Heart right ventricle (tissue), 16 donors: ENCODE data around the gene CD37. TPM values are rescaled to one million over a fixed set of nuclear protein-coding genes. Genes with fewer than 3 reads are reported as not detected.
A peak's percentile ranks its signal among the peaks of the same experiment; 100 is the strongest.
"Not testable (repeated sequence)": the region's sequence is repeated elsewhere in the genome, so short reads cannot be mapped to it uniquely, and the experiment has no call there.

Experiments
- ATAC-seq, 8 donors: fragments of 200-7000 bp; cut with Tn5 transposase; one replicate each; pipeline ENCODE4 v1.9.1; 2020; ENCODE audit warnings: mild to moderate bottlenecking in 8 of 8, moderate library complexity in 8 of 8, moderate number of reproducible peaks in 1 of 8
- DNase-seq, 2 donors: peaks; one replicate each; pipeline ENCODE4 v3.0.0-alpha.2; 2020
- H3K27ac ChIP-seq, 10 donors: fragments of 200-600 bp; sonication (generic) in 2 of 10; one replicate each; pipeline versions ENCODE4 v1.5.0 to v1.8.0; 2020 to 2022; ENCODE audit warnings: mild to moderate bottlenecking in 3 of 10
- H3K27me3 ChIP-seq, 7 donors: fragments of 200-600 bp; one replicate each; pipeline ENCODE4 v1.8.0; 2021 to 2022; ENCODE audit warnings: mild to moderate bottlenecking in 2 of 7
- H3K36me3 ChIP-seq, 9 donors: fragments of 200-600 bp; sonication (generic) in 1 of 9; one replicate each; pipeline versions ENCODE4 v1.5.0 to v1.8.0; 2020 to 2022; ENCODE audit warnings: mild to moderate bottlenecking in 2 of 9
- H3K4me1 ChIP-seq, 9 donors: fragments of 200-600 bp; sonication (generic) in 1 of 9; one replicate each; pipeline versions ENCODE4 v1.5.0 to v1.8.0; 2020 to 2022; ENCODE audit warnings: mild to moderate bottlenecking in 4 of 9
- H3K4me3 ChIP-seq, 10 donors: fragments of 200-600 bp; sonication (generic) in 2 of 10; one replicate each; pipeline versions ENCODE4 v1.5.0 to v1.8.0; 2020 to 2022; ENCODE audit warnings: mild to moderate bottlenecking in 7 of 10, moderate library complexity in 2 of 10
- H3K9me3 ChIP-seq, 11 donors: fragments of 200-600 bp in 10 of 11; sonication (generic) in 2 of 11; one replicate each; pipeline versions ENCODE4 v1.5.0 to v1.8.0; 2013 to 2022; ENCODE audit warnings: mild to moderate bottlenecking in 2 of 11, control low read depth in 1 of 11, moderate library complexity in 1 of 11
- WGBS, 2 donors: extraction: QIAGEN DNeasy Blood & Tissue Kit; methylation state at CpG; one replicate each; pipeline ENCODE4 v1.1.7; 2013; ENCODE audit warnings: inconsistent platforms in 1 of 2; 5-methylcytosine and 5-hydroxymethylcytosine counted together
- intact Hi-C, 10 donors: fragments of 100-400 bp; cut with DNase I; formaldehyde crosslinking; loops; one replicate each; pipeline versions ENCODE4 v1.11.1 to v1.14.2; 2022
- polyA plus RNA-seq, 2 donors: library from polyadenylated mRNA; stranded (reverse); fragments of 200-250 nt; gene quantifications; one replicate each; pipeline ENCODE4 v1.2.3, GENCODE V29; 2013
- total RNA-seq, 10 donors: library from RNA; stranded (reverse); fragmentation: NEBNext Ultra II Directional in 3 of 10; extraction: Animal tissue kit (Norgen Biotek cat#: 25700) in 3 of 10; gene quantifications; one replicate each; pipeline versions ENCODE4 v1.2.1 to v1.2.4, GENCODE V29; 2021 to 2023
- TF ChIP-seq, protein P1 (sequence below), 9 donors: fragments of 200-600 bp; sonication (generic) in 2 of 9; IDR thresholded peaks; one replicate each; pipeline versions ENCODE4 v1.5.0 to v1.8.0; 2021 to 2022; ENCODE audit warnings: antibody characterized with exemption in 9 of 9, mild to moderate bottlenecking in 5 of 9, moderate library complexity in 1 of 9
- donor health status: Arrhythmogenic right ventricular cardiomyopathy.
- donor health status: ischemic (EF 13 %, LVEDD 7.1; RV severe dilation, severe dysfunction).
- donor health status: healthy with polysubstance abuse.
- donor health status: DM: no; HTN: yes; CAD: no.
- donor health status: DM: no; HTN: no; CAD: no.
- donor health status: ischemic (EF 25% LVEDD 6.9; RV normal size, moderate dysfunction).
- donor health status: ischemic (EF 25% LVEDD 5.7; RV mildly dilated, moderate dysfunction).
- donor health status: healthy.
- donor health status: DM: yes; HTN: yes; CAD: no.
- donor health status: Ischemic cardiomyopathy.
- donor health status: ischemic (EF 35%, LVEDD 5.7; RV mildly dilated, moderate dysfunction).
- donor health status: nonischemic (EF 11% LVEDD 7.7; RV severe dilation, severe dysfunction).
- donor health status: DM: yes; HTN: yes; CAD: no.
- donor health status: PGD.
- donor health status: ischemic (EF 29% LVEDD 5.4; RV normal size, mild dysfunction).
- donor health status: nonischemic (EF 23%, LVEDD 6.1; RV moderate dilation, normal function).

The CD37 gene
- total and polyA plus RNA-seq, 12 donors, result 2.0 to 34.2 (median 3.5) TPM

GRCh38 chr19:49328741-49329140 lies 6.5 kb upstream of the CD37 start:
- WGBS, 2 donors, result 93 to 100% methylated on average over 2 of the region's 2 CpGs
- Histone ChIP-seq H3K9me3 (no peaks in the 10 kb centered on the region), H3K36me3 (peaks cover 0 to 5% (median 0%) of the 10 kb centered on the region in 9 donors), H3K4me3 (no peak overlapping the region), H3K4me1 (peaks cover 0 to 25% (median 0%) of the 10 kb centered on the region in 9 donors), H3K27me3 (no peaks in the 10 kb centered on the region), H3K27ac (no peak overlapping the region)
- DNase-seq (no peak), ATAC-seq (no peak)
- intact Hi-C loops, result loop anchor here in 1 of 10 donors (10.0 kb wide), 1 partner anchor 104 kb away; no protein-coding TSS in a partner anchor
- TF ChIP-seq, protein P1, sequence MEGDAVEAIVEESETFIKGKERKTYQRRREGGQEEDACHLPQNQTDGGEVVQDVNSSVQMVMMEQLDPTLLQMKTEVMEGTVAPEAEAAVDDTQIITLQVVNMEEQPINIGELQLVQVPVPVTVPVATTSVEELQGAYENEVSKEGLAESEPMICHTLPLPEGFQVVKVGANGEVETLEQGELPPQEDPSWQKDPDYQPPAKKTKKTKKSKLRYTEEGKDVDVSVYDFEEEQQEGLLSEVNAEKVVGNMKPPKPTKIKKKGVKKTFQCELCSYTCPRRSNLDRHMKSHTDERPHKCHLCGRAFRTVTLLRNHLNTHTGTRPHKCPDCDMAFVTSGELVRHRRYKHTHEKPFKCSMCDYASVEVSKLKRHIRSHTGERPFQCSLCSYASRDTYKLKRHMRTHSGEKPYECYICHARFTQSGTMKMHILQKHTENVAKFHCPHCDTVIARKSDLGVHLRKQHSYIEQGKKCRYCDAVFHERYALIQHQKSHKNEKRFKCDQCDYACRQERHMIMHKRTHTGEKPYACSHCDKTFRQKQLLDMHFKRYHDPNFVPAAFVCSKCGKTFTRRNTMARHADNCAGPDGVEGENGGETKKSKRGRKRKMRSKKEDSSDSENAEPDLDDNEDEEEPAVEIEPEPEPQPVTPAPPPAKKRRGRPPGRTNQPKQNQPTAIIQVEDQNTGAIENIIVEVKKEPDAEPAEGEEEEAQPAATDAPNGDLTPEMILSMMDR (IDR thresholded peaks at IDR 0.05), result no peak

GRCh38 chr19:49331187-49331586 lies 4.0 kb upstream of the CD37 start:
- H3K9me3 ChIP-seq, H3K36me3 ChIP-seq, H3K4me3 ChIP-seq, intact Hi-C loops, H3K27me3 ChIP-seq, H3K27ac ChIP-seq, DNase-seq, ATAC-seq: not testable (repeated sequence)
- peaks cover 0 to 40% (median 0%) of the 10 kb centered on the region in 9 donors for H3K4me1 ChIP-seq
- WGBS, 2 donors, result 96 to 97% methylated on average over 4 of the region's 4 CpGs

DNA sequence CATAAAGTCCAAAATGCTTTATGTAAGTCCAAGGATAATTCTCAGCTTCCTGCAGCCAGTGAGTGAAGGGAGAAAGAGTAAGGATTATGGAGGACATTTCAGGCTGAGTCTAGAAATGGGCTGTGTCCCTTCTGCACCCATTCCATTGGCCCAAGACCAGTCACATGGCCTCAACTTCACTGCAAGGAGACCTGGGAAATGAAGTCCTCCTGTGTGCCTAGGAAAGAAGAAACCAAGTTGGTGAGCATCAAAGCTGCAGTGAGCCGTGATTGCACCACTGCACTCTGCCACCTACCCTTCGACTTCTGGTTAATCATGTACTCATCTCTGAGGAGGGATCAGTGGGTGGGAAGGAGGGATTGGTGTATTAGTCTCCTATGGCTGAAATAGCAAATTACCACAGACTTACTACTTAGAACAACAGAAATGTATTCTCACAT lies 3.6 kb upstream of the CD37 start:
- WGBS, 2 donors, result 85 to 89% methylated on average over 2 of the region's 2 CpGs
- no peak for DNase-seq
- peaks cover 0 to 5% (median 0%) of the 10 kb centered on the region in 9 donors for H3K36me3 ChIP-seq
- TF ChIP-seq, protein P1 (IDR thresholded peaks at IDR 0.05), result no peak
- H3K9me3 ChIP-seq, result no peaks in the 10 kb centered on the region
- peaks cover 0 to 44% (median 0%) of the 10 kb centered on the region in 9 donors for H3K4me1 ChIP-seq
- no peaks in the 10 kb centered on the region for H3K27me3 ChIP-seq
- intact Hi-C loops, result no loop called here
- no peak overlapping the region for H3K4me3 ChIP-seq
- no peak overlapping the region for H3K27ac ChIP-seq
- ATAC-seq, result peak; percentile 66 to 92 (median 76)

DNA sequence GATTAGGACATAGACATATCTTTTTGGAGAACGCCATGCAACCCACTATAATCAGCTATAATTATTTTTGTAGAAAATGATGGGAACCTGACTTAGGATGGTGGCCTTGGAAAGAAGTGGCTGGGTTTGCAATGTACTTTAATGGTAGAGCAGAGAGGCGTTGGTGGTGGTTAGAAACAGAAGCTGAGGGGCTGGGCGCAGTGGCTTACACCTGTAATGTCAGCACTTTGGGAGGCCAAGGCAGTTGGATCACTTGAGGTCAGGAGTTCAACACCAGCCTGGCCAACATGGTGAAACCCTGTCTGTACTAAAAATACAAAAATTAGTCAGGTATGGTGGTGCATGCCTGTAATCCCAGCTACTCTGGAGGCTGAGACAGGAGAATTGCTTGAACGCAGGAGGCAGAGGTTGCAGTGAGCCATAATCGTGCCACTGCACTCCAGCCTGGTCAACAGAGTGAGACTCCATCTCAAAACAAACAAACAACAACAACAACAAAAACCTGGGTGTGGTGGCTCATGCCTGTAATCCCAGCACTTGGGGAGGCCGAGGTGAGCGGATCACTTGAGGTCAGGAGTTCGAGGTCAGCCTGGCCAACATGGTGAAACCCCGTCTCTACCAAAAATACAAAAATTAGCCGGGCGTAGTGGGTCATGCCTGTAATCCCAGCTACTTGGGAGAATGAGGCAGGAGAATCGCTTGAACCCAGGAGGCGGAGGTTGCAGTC lies 2.4 kb upstream of the CD37 start:
- peaks cover 0 to 13% (median 0%) of the 10 kb centered on the region in 9 donors for H3K36me3 ChIP-seq
- H3K27ac ChIP-seq, result peak overlapping the region in 1 of 10 donors; percentile 88
- intact Hi-C loops, DNase-seq, ATAC-seq, H3K4me3 ChIP-seq, H3K27me3 ChIP-seq, H3K9me3 ChIP-seq: not testable (repeated sequence)
- 90 to 92% methylated on average over 13 of the region's 13 CpGs for WGBS, 2 donors
- peaks cover 0 to 52% (median 0%) of the 10 kb centered on the region in 9 donors for H3K4me1 ChIP-seq

- H3K4me3 ChIP-seq, result no peak overlapping the region
- intact Hi-C loops, result no loop called here
Measured at GRCh38 chr19:49333418-49333805, 1.8 kb upstream of the CD37 start.

More at GRCh38 chr19:49333418-49333805, 1.8 kb upstream of the CD37 start:
- Histone ChIP-seq H3K36me3 (peaks cover 0 to 18% (median 0%) of the 10 kb centered on the region in 9 donors), H3K27ac (peak overlapping the region in 1 of 10 donors; percentile 88), H3K9me3 (no peaks in the 10 kb centered on the region), H3K27me3 (no peaks in the 10 kb centered on the region), H3K4me1 (peaks cover 0 to 52% (median under 1%) of the 10 kb centered on the region in 9 donors)
- 77 to 84% methylated on average over 3 of the region's 3 CpGs for WGBS, 2 donors
- DNase-seq (no peak), ATAC-seq (no peak)
- TF ChIP-seq, protein P1 (IDR thresholded peaks at IDR 0.05), result no peak
